ENCODE measurements around the gene TGM1. TPM values are rescaled to one million over a fixed set of nuclear protein-coding genes. Genes with fewer than 3 reads are reported as not detected.

TGM1 gene
- total RNA-seq, 1 donor from 2014 or later: 7.0 TPM

DNA sequence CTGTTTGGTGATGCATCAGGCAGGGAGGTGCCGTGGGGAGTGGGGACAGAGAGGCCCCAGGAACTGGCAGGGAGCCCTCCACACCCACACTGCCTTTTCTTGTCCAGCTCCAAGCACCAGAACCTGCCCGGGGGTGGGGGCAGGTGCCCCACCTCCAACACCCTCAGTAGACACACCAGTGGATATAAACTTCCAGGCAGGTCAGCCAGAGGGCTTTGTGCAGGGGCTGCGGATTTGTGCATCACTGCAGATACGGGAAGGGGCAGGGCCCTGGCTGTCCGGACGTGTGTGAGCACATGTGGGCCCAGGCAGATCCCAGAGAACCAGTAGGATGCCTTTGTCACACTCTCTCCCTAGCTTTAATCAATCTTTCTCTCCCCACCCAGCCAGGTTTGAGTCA is 1.3 kb upstream of the TGM1 start:
- no peaks in the 10 kb centered on the region for H3K4me1 Mint-ChIP-seq (ENCODE audit: low read depth)
- peaks cover 5% of the 10 kb centered on the region for H3K36me3 Mint-ChIP-seq (ENCODE audit: insufficient read depth)
- H3K4me3 Mint-ChIP-seq (ENCODE audit: low read depth): no peak overlapping the region
- no peaks in the 10 kb centered on the region for H3K27me3 Mint-ChIP-seq
- no peaks in the 10 kb centered on the region for H3K9me3 Mint-ChIP-seq (ENCODE audit: low read depth)
- no peak overlapping the region for H3K27ac Mint-ChIP-seq
- TF ChIP-seq, protein P1, sequence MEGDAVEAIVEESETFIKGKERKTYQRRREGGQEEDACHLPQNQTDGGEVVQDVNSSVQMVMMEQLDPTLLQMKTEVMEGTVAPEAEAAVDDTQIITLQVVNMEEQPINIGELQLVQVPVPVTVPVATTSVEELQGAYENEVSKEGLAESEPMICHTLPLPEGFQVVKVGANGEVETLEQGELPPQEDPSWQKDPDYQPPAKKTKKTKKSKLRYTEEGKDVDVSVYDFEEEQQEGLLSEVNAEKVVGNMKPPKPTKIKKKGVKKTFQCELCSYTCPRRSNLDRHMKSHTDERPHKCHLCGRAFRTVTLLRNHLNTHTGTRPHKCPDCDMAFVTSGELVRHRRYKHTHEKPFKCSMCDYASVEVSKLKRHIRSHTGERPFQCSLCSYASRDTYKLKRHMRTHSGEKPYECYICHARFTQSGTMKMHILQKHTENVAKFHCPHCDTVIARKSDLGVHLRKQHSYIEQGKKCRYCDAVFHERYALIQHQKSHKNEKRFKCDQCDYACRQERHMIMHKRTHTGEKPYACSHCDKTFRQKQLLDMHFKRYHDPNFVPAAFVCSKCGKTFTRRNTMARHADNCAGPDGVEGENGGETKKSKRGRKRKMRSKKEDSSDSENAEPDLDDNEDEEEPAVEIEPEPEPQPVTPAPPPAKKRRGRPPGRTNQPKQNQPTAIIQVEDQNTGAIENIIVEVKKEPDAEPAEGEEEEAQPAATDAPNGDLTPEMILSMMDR (IDR thresholded peaks at IDR 0.05; ENCODE audit: unreplicated experiment): no peak
- no peak for DNase-seq (ENCODE audit: low spot score, unreplicated experiment)

DNA sequence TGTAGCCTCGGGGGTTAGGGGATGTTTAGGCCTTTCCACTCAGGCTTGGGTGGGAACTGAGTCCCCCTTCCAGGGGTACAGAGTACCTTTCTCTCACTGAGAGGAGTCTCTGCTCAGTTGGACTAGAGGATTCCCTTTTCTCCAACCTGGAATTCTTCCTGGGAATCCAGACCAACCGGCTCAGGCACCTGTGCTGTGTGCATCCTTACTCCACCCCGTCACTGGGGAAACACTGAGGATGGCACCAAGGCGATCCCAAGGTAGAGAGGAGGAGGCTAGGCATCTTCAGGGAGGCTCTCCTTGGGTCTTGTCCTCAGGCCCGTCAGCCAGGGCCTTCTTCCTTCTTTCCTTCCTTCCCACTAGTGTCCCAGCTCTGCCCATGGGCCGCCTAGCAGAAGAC is 871 bp upstream of the TGM1 start:
- peaks cover 5% of the 10 kb centered on the region for H3K36me3 Mint-ChIP-seq (ENCODE audit: insufficient read depth)
- H3K9me3 Mint-ChIP-seq (ENCODE audit: low read depth): no peaks in the 10 kb centered on the region
- H3K27me3 Mint-ChIP-seq: no peaks in the 10 kb centered on the region
- H3K4me1 Mint-ChIP-seq (ENCODE audit: low read depth): no peaks in the 10 kb centered on the region
- no peak overlapping the region for H3K4me3 Mint-ChIP-seq (ENCODE audit: low read depth)
- H3K27ac Mint-ChIP-seq: no peak overlapping the region
- TF ChIP-seq, protein P1 (IDR thresholded peaks at IDR 0.05; ENCODE audit: unreplicated experiment): no peak
- DNase-seq (ENCODE audit: low spot score, unreplicated experiment): no peak

DNA sequence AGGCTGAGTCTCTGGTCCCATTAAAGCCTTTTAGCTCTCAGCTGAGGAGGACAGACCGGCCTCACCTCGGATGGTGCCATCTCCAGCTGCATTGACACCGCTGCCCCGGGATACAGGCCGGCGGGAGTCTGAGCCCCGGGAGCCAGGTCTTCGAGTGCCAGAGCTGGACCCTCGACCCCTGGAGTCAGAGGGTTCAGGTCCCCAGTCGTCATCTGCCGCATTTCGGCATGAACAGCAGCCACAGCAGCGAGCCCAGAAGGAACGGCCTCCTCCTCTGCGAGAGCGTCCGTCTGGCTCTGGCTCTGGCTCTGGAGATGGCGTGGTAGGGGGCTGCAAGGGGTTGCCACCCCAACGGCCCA is 1.0 kb downstream of the TGM1 start:
- no peaks in the 10 kb centered on the region for H3K4me1 Mint-ChIP-seq (ENCODE audit: low read depth)
- H3K27me3 Mint-ChIP-seq: no peaks in the 10 kb centered on the region
- H3K27ac Mint-ChIP-seq: no peak overlapping the region
- no peak overlapping the region for H3K4me3 Mint-ChIP-seq (ENCODE audit: low read depth)
- H3K36me3 Mint-ChIP-seq (ENCODE audit: insufficient read depth): peaks cover under 1% of the 10 kb centered on the region
- TF ChIP-seq, protein P1 (IDR thresholded peaks at IDR 0.05; ENCODE audit: unreplicated experiment): no peak
- no peak for DNase-seq (ENCODE audit: low spot score, unreplicated experiment)
- no peaks in the 10 kb centered on the region for H3K9me3 Mint-ChIP-seq (ENCODE audit: low read depth)

DNA sequence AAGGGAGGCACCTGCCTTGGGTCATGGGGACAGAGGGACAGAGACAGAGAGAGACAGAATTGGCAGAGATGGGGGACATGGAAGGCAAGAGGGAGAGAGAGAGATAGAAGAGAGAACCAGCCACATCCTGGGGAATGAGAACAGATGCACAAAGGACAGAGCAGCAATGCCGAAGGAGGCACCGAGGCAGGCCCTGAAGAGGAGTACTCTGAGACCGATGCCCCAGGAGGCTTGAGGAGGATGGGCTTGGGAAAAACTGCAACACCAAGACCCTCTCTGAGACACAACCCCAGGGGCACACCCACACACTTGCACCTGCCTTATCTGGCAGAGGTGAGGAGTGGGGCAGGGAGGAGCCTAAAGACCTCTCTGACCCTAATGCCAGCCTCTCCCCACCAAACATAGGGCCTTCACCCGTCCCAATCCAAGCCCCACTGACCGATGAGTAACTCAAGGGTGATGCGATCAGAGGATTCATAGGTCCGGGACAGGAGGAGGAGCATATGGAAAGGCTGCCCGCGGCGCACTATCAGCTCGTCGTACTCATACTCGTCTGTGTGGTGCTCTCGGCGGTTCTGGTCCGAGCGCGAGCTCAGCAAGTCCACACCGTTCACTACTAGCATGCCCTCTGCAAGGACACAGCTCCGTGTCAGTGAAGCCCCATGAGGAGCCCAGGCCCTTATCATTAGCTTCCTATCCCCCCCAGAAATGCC is 1.6 kb downstream of the TGM1 start:
- Mint-ChIP-seq H3K9me3 (ENCODE audit: low read depth) (no peaks in the 10 kb centered on the region), H3K27me3 (no peaks in the 10 kb centered on the region), H3K4me1 (ENCODE audit: low read depth) (no peaks in the 10 kb centered on the region), H3K36me3 (ENCODE audit: insufficient read depth) (no peaks in the 10 kb centered on the region), H3K4me3 (ENCODE audit: low read depth) (no peak overlapping the region), H3K27ac (no peak overlapping the region)
- no peak for DNase-seq (ENCODE audit: low spot score, unreplicated experiment)
- TF ChIP-seq, protein P1 (IDR thresholded peaks at IDR 0.05; ENCODE audit: unreplicated experiment): no peak

DNA sequence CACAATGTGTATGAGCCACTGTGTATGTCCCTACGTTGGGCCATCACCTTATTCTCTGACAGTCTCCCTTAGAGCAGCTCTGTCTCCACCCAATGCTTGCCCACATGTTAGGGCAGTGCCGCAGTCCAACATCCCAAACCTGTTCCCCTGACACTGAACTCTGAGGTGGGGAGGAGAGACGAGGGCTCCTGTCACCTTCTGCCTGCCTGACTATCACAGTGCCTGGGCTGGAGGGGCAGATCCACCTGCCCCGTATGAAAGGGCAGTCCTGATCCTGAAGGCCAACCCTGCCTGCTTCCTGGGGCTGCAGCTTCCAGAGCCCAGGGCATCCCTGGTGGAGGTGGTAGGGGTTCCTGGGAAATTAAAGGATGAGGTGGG is 2.2 kb downstream of the TGM1 start:
- no peak for DNase-seq (ENCODE audit: low spot score, unreplicated experiment)
- H3K9me3 Mint-ChIP-seq (ENCODE audit: low read depth): no peaks in the 10 kb centered on the region

More for the DNA sequence above, 2.2 kb downstream of the TGM1 start:
- no peaks in the 10 kb centered on the region for H3K36me3 Mint-ChIP-seq (ENCODE audit: insufficient read depth)
- TF ChIP-seq, protein P1 (IDR thresholded peaks at IDR 0.05; ENCODE audit: unreplicated experiment): no peak
- H3K27me3 Mint-ChIP-seq: no peaks in the 10 kb centered on the region
- no peak overlapping the region for H3K27ac Mint-ChIP-seq
- no peak overlapping the region for H3K4me3 Mint-ChIP-seq (ENCODE audit: low read depth)
- no peaks in the 10 kb centered on the region for H3K4me1 Mint-ChIP-seq (ENCODE audit: low read depth)

Measured in progenitor cell of endocrine pancreas (in vitro differentiated cells).